ENCODE measurements around the gene HVCN1.

- TF ChIP-seq CTCF (IDR thresholded peaks at IDR 0.05), result no peak
- TF ChIP-seq ZFX (IDR thresholded peaks at IDR 0.05; ENCODE audit: borderline replicate concordance), result no peak
Measured at GRCh38 chr12:110693731-110694130, 4.8 kb upstream of the HVCN1 start.

All from 22Rv1 (cell line).